GM20000 (cell line): ENCODE results near the gene CCDC30.
"Not testable (repeated sequence)": the region's sequence is repeated elsewhere in the genome, so short reads cannot be mapped to it uniquely, and the experiment has no call there.

ENCODE experiments used
- DNase-seq: peaks from one replicate; pipeline ENCODE4 v3.0.0; 2012; ENCODE audit warnings: low spot score
- TF ChIP-seq, protein P1 (sequence below): IDR thresholded peaks from 2 replicates; pipeline ENCODE4 v1.5.1; 2012; ENCODE audit warnings: mild to moderate bottlenecking, control low read depth; ENCODE audit errors: extremely low read depth, missing control alignments

The CCDC30 gene

DNA sequence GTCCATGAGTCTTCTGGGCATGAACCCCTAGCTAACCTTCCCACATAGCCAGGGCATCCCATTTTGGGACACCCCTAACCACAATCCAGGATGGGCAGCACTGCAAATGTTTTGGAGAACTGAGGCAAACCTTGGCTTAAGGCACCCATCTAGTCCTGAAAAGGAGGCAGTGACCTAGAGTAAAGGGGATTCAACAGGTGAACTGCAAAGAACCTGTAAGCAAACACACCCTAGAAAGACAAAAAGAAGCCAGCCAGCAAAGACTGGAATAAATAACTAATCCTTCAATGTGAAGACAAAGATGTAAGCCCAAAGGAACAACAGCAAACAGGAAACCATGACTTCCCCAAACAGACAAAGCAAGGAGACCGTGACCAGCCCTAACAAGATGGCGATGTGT lies 138.4 kb downstream of the CCDC30 start:
- DNase-seq, result no peak
- TF ChIP-seq, protein P1, sequence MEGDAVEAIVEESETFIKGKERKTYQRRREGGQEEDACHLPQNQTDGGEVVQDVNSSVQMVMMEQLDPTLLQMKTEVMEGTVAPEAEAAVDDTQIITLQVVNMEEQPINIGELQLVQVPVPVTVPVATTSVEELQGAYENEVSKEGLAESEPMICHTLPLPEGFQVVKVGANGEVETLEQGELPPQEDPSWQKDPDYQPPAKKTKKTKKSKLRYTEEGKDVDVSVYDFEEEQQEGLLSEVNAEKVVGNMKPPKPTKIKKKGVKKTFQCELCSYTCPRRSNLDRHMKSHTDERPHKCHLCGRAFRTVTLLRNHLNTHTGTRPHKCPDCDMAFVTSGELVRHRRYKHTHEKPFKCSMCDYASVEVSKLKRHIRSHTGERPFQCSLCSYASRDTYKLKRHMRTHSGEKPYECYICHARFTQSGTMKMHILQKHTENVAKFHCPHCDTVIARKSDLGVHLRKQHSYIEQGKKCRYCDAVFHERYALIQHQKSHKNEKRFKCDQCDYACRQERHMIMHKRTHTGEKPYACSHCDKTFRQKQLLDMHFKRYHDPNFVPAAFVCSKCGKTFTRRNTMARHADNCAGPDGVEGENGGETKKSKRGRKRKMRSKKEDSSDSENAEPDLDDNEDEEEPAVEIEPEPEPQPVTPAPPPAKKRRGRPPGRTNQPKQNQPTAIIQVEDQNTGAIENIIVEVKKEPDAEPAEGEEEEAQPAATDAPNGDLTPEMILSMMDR, result no peak

- TF ChIP-seq, protein P1, result no peak
- no peak for DNase-seq
Observed at GRCh38 chr1:42613803-42614131, 150.7 kb downstream of the CCDC30 start.

GRCh38 chr1:42618866-42619265 lies 155.8 kb downstream of the CCDC30 start:
- TF ChIP-seq, protein P1, result no peak
- DNase-seq, result no peak

GRCh38 chr1:42620307-42620706 lies 157.2 kb downstream of the CCDC30 start:
- TF ChIP-seq, protein P1, result no peak
- no peak for DNase-seq

DNA sequence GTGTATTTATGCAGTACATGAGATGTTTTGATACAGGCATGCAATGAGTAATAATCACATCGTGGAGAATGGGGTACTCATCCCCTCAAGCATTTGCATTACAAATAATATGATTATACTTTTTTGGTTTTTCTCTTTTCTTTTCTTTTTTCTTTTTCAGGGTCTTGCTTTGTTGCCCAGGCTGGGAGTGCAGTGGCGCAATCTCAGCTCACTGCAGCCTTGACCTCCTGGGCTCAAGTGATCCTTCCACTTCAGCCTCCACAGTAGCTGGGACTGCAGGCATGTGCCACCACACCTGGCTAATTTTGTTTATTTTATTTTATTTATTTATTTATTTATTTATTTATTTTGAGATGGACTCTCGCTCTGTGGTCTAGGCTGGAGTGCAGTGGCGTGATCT lies 158.1 kb downstream of the CCDC30 start:
- DNase-seq, result not testable (repeated sequence)

GRCh38 chr1:42627205-42627604 lies 164.1 kb downstream of the CCDC30 start:
- DNase-seq, result not testable (repeated sequence)

DNA sequence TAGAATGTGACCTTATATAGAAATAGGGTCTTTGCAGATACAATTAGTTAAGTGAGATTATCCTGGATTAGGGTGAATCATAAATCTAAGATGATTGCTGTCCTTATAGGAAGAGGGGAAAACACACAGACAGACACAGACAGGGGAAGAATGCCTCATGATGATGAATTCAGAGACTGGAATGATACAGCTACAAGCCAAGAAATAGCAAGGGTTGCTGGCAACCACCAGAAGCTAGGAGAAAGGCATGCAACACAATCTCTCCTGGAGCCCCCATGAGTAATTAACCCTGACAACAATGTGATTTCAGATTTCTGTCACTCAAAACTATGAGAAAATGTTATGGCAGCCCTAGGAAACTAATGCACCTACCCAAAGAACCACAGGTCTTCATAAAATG lies 176.0 kb downstream of the CCDC30 start:
- no peak for DNase-seq
- TF ChIP-seq, protein P1, result no peak

DNA sequence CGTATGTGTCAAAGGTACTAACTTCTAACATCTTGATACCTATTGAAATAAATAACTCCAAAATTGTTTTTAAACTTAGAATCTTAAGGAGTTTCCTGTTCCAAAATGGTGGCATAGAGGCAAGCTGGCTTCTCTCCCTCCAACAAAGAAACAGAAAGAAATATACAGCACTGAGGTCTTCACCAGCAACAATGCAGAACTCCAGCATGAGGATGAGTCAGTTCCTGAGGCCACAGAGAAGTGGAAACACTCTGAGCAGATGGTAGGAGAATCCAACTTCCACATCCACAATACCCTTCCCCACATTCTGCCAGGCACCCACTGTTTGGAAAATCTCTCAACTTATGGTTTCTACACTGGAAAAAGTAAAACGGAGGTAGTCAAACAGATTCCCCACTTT lies 183.0 kb downstream of the CCDC30 start:
- TF ChIP-seq, protein P1, result no peak

GRCh38 chr1:42657201-42657600 lies 194.1 kb downstream of the CCDC30 start:
- DNase-seq, result no peak
- TF ChIP-seq, protein P1, result no peak

More for the DNA sequence above, 183.0 kb downstream of the CCDC30 start:
- no peak for DNase-seq
